Activated T-helper 1 cell treated with anti-CD3 and anti-CD28 coated beads, Interleukin-12 subunit alpha, Interleukin-12 subunit beta, Interleukin-2, Interleukin-4 antibody, amounts not matched to agents 30 ng/mL and 10 ng/mL and 1 ng/mL, durations not matched to agents 14 hours and 24 hours and 36 hours (primary cell): ENCODE data around the gene ZNF865. TPM values are rescaled to one million over a fixed set of nuclear protein-coding genes. Genes with fewer than 3 reads are reported as not detected.
"Not testable (repeated sequence)": the region's sequence is repeated elsewhere in the genome, so short reads cannot be mapped to it uniquely, and the experiment has no call there.

Experiments used
- DNase-seq: peaks from one replicate; pipeline ENCODE4 v3.0.0; 2021; ENCODE audit warnings: low spot score
- H3K27ac Mint-ChIP-seq: one replicate; pipeline ENCODE4 v1.8.0; 2021; ENCODE audit warnings: mild to moderate bottlenecking, mixed read lengths
- H3K27me3 Mint-ChIP-seq: one replicate; pipeline ENCODE4 v1.8.0; 2022; ENCODE audit warnings: mild to moderate bottlenecking, moderate library complexity, mixed read lengths; ENCODE audit not compliant: insufficient read depth
- H3K36me3 Mint-ChIP-seq: one replicate; pipeline ENCODE4 v1.8.0; 2021; ENCODE audit warnings: low read depth, mixed read lengths
- H3K4me1 Mint-ChIP-seq: one replicate; pipeline ENCODE4 v1.8.0; 2021; ENCODE audit warnings: low read depth, mixed read lengths
- H3K4me3 Mint-ChIP-seq: one replicate; pipeline ENCODE4 v1.8.0; 2021; ENCODE audit warnings: mild to moderate bottlenecking, moderate library complexity, mixed read lengths
- H3K9me3 Mint-ChIP-seq: one replicate; pipeline ENCODE4 v1.8.0; 2021; ENCODE audit warnings: mixed read lengths
- intact Hi-C: fragments of 100-400 bp; cut with micrococcal nuclease; formaldehyde crosslinking; loops from one replicate; pipeline ENCODE4 v1.15.1; 2024
- total RNA-seq: library from RNA; stranded (reverse); gene quantifications from 2 replicates; pipeline ENCODE4 v1.2.3, GENCODE V29; 2022

The ZNF865 gene
- total RNA-seq: 12.6 and 13.2 TPM in 2 replicates

GRCh38 chr19:55605637-55606470, at the start of gene ZNF865:
ZNF865 (plus strand) TSS chr19:55605647; CDS start chr19:55613619, 7,972 bp downstream.
- H3K4me1 Mint-ChIP-seq: peaks cover 45% of the 10 kb centered on the region

GRCh38 chr19:55559684-55560083, 45.8 kb upstream of the ZNF865 start:
- no peak overlapping the region for H3K4me3 Mint-ChIP-seq
- intact Hi-C loops: no loop called here

More at GRCh38 chr19:55605637-55606470, at the start of gene ZNF865:
- Mint-ChIP-seq H3K36me3 (peaks cover 16% of the 10 kb centered on the region), H3K9me3 (no peaks in the 10 kb centered on the region), H3K27me3 (no peaks in the 10 kb centered on the region), H3K27ac (peak within 1 kb of the TSS; percentile 98), H3K4me3 (peak within 1 kb of the TSS; percentile 95)
- intact Hi-C loops: loop anchor here (1.0 to 5.0 kb wide), 8 partner anchors 18 to 535 kb away; partner anchors contain the start of genes PPP6R1, ZNF444, ZNF580 and ZNF581
- DNase-seq: peak; percentile 64

GRCh38 chr19:55563261-55563690, 42.2 kb upstream of the ZNF865 start:
- H3K27me3 Mint-ChIP-seq: peaks cover 6% of the 10 kb centered on the region
- no peak overlapping the region for H3K27ac Mint-ChIP-seq
- DNase-seq: no peak
- H3K4me1 Mint-ChIP-seq: no peaks in the 10 kb centered on the region
- no peaks in the 10 kb centered on the region for H3K36me3 Mint-ChIP-seq
- no peaks in the 10 kb centered on the region for H3K9me3 Mint-ChIP-seq
- intact Hi-C loops: no loop called here
- no peak overlapping the region for H3K4me3 Mint-ChIP-seq

More at GRCh38 chr19:55559684-55560083, 45.8 kb upstream of the ZNF865 start:
- Mint-ChIP-seq H3K27ac (no peak overlapping the region), H3K4me1 (no peaks in the 10 kb centered on the region), H3K9me3 (no peaks in the 10 kb centered on the region), H3K27me3 (peaks cover 2% of the 10 kb centered on the region), H3K36me3 (no peaks in the 10 kb centered on the region)
- DNase-seq: no peak

- no peak overlapping the region for H3K27ac Mint-ChIP-seq
- H3K36me3 Mint-ChIP-seq: no peaks in the 10 kb centered on the region
- DNase-seq: no peak
- no peaks in the 10 kb centered on the region for H3K9me3 Mint-ChIP-seq
- intact Hi-C loops: no loop called here
- H3K4me1 Mint-ChIP-seq: no peaks in the 10 kb centered on the region
- no peak overlapping the region for H3K4me3 Mint-ChIP-seq
- peaks cover 4% of the 10 kb centered on the region for H3K27me3 Mint-ChIP-seq
These were observed 38.6 kb upstream of the ZNF865 start for GRCh38 chr19:55566823-55567222.

- no peaks in the 10 kb centered on the region for H3K4me1 Mint-ChIP-seq
- peaks cover 4% of the 10 kb centered on the region for H3K27me3 Mint-ChIP-seq
- H3K27ac Mint-ChIP-seq: no peak overlapping the region
- H3K9me3 Mint-ChIP-seq: no peaks in the 10 kb centered on the region
- no peak for DNase-seq
- H3K4me3 Mint-ChIP-seq: no peak overlapping the region
- no peaks in the 10 kb centered on the region for H3K36me3 Mint-ChIP-seq
- intact Hi-C loops: no loop called here
These were observed 37.6 kb upstream of the ZNF865 start for GRCh38 chr19:55567708-55568328.

- intact Hi-C loops, H3K36me3 Mint-ChIP-seq, DNase-seq, H3K9me3 Mint-ChIP-seq, H3K27ac Mint-ChIP-seq, H3K27me3 Mint-ChIP-seq, H3K4me1 Mint-ChIP-seq, H3K4me3 Mint-ChIP-seq: not testable (repeated sequence)
These were observed 36.0 kb upstream of the ZNF865 start for GRCh38 chr19:55569477-55569876.

GRCh38 chr19:55573929-55574328, 31.5 kb upstream of the ZNF865 start:
- H3K4me3 Mint-ChIP-seq, H3K36me3 Mint-ChIP-seq, DNase-seq, intact Hi-C loops, H3K4me1 Mint-ChIP-seq, H3K9me3 Mint-ChIP-seq, H3K27me3 Mint-ChIP-seq, H3K27ac Mint-ChIP-seq: not testable (repeated sequence)

- no peak overlapping the region for H3K27ac Mint-ChIP-seq
These were observed 28.7 kb upstream of the ZNF865 start for GRCh38 chr19:55576746-55577145.

GRCh38 chr19:55578031-55578760, 27.3 kb upstream of the ZNF865 start:
- Mint-ChIP-seq H3K27me3 (no peaks in the 10 kb centered on the region), H3K36me3 (peaks cover 9% of the 10 kb centered on the region), H3K4me1 (peaks cover 20% of the 10 kb centered on the region), H3K4me3 (no peak overlapping the region), H3K9me3 (no peaks in the 10 kb centered on the region), H3K27ac (no peak overlapping the region)
- DNase-seq: no peak
- intact Hi-C loops: no loop called here

More at GRCh38 chr19:55576746-55577145, 28.7 kb upstream of the ZNF865 start:
- Mint-ChIP-seq H3K9me3 (no peaks in the 10 kb centered on the region), H3K4me3 (peak overlapping the region; percentile 45), H3K27me3 (no peaks in the 10 kb centered on the region), H3K4me1 (peaks cover 15% of the 10 kb centered on the region), H3K36me3 (peaks cover 9% of the 10 kb centered on the region)
- intact Hi-C loops: no loop called here
- no peak for DNase-seq

GRCh38 chr19:55578761-55579747, 26.4 kb upstream of the ZNF865 start:
- no peaks in the 10 kb centered on the region for H3K27me3 Mint-ChIP-seq
- peaks cover 20% of the 10 kb centered on the region for H3K4me1 Mint-ChIP-seq
- H3K9me3 Mint-ChIP-seq: no peaks in the 10 kb centered on the region
- H3K4me3 Mint-ChIP-seq: peak overlapping the region; percentile 91
- intact Hi-C loops: no loop called here
- H3K36me3 Mint-ChIP-seq: peaks cover 9% of the 10 kb centered on the region
- H3K27ac Mint-ChIP-seq: peak overlapping the region; percentile 83
- DNase-seq: no peak

GRCh38 chr19:55579766-55580621, 25.5 kb upstream of the ZNF865 start:
- H3K9me3 Mint-ChIP-seq: no peaks in the 10 kb centered on the region
- DNase-seq: no peak
- intact Hi-C loops: loop anchor here (1.0 to 5.0 kb wide), 4 partner anchors 19 to 323 kb away; partner anchors contain the start of genes FIZ1, PPP6R1 and ZNF581

More at GRCh38 chr19:55579766-55580621, 25.5 kb upstream of the ZNF865 start:
- peak overlapping the region; percentile 83 for H3K27ac Mint-ChIP-seq
- H3K4me3 Mint-ChIP-seq: peak overlapping the region; percentile 91
- peaks cover 9% of the 10 kb centered on the region for H3K36me3 Mint-ChIP-seq
- peaks cover 6% of the 10 kb centered on the region for H3K27me3 Mint-ChIP-seq
- peaks cover 20% of the 10 kb centered on the region for H3K4me1 Mint-ChIP-seq
